Astrocyte (in vitro differentiated cells and primary cell): ENCODE results near the gene ERG28. TPM values are rescaled to one million over a fixed set of nuclear protein-coding genes. Genes with fewer than 3 reads are reported as not detected.

ENCODE experiments used
- DNase-seq: peaks from one replicate; pipeline ENCODE4 v3.0.0-alpha.2; 2010; ENCODE audit warnings: low read depth
- FAIRE-seq: peaks from 2 replicates; lab custom pipeline; 2011; peaks lifted over from hg19 to GRCh38; lab: Jason Lieb, UNC
- H2AFZ ChIP-seq: 2 replicates; pipeline ENCODE4 v1.6.0; 2012; ENCODE audit warnings: low read depth, low read length, inconsistent platforms
- H3K27ac ChIP-seq: 2 replicates; pipeline ENCODE4 v1.5.1; 2011; ENCODE audit warnings: low read depth, low read length, inconsistent platforms
- H3K27me3 ChIP-seq: 2 replicates; pipeline ENCODE4 v1.6.0; 2011; ENCODE audit warnings: low read length, inconsistent platforms; ENCODE audit not compliant: insufficient read depth
- H3K36me3 ChIP-seq: 2 replicates; pipeline ENCODE4 v1.5.1; 2011; ENCODE audit warnings: low read length, inconsistent platforms; ENCODE audit not compliant: insufficient read depth
- H3K4me1 ChIP-seq: 2 replicates; pipeline ENCODE4 v1.5.1; 2011; ENCODE audit warnings: low read length, inconsistent platforms; ENCODE audit not compliant: insufficient read depth
- H3K4me2 ChIP-seq: 2 replicates; pipeline ENCODE4 v1.6.0; 2012; ENCODE audit warnings: low read length, inconsistent platforms
- H3K4me3 ChIP-seq: 2 replicates; pipeline ENCODE4 v1.5.1; 2011; ENCODE audit warnings: low read depth, mild to moderate bottlenecking, low read length, inconsistent platforms; ENCODE audit not compliant: insufficient read depth
- H3K79me2 ChIP-seq: 2 replicates; pipeline ENCODE4 v1.6.0; 2012; ENCODE audit warnings: mild to moderate bottlenecking, low read length, inconsistent platforms; ENCODE audit not compliant: insufficient read depth
- H3K9ac ChIP-seq: 2 replicates; pipeline ENCODE4 v1.6.0; 2012; ENCODE audit warnings: mild to moderate bottlenecking, low read length, inconsistent platforms
- H3K9me3 ChIP-seq: 2 replicates; pipeline ENCODE4 v1.5.1; 2012; ENCODE audit warnings: low read depth, mild to moderate bottlenecking, low read length, inconsistent platforms; ENCODE audit not compliant: insufficient read depth
- H4K20me1 ChIP-seq: 2 replicates; pipeline ENCODE4 v1.6.0; 2012; ENCODE audit warnings: low read length, inconsistent platforms; ENCODE audit not compliant: insufficient read depth
- H3K27ac Mint-ChIP-seq: one replicate; pipeline ENCODE4 v1.8.0; 2021; ENCODE audit warnings: mild to moderate bottlenecking, mixed read lengths; ENCODE audit not compliant: unreplicated experiment
- H3K27me3 Mint-ChIP-seq: one replicate; pipeline ENCODE4 v1.8.0; 2021; ENCODE audit warnings: low read depth, mixed read lengths; ENCODE audit not compliant: unreplicated experiment
- H3K36me3 Mint-ChIP-seq: one replicate; pipeline ENCODE4 v1.8.0; 2021; ENCODE audit warnings: low read depth, mixed read lengths; ENCODE audit not compliant: unreplicated experiment
- H3K4me1 Mint-ChIP-seq: one replicate; pipeline ENCODE4 v1.8.0; 2021; ENCODE audit warnings: low read depth, mixed read lengths; ENCODE audit not compliant: unreplicated experiment
- H3K4me3 Mint-ChIP-seq: one replicate; pipeline ENCODE4 v1.8.0; 2021; ENCODE audit warnings: mild to moderate bottlenecking, moderate library complexity, mixed read lengths; ENCODE audit not compliant: unreplicated experiment
- H3K9me3 Mint-ChIP-seq: one replicate; pipeline ENCODE4 v1.8.0; 2021; ENCODE audit warnings: mild to moderate bottlenecking, mixed read lengths; ENCODE audit not compliant: unreplicated experiment
- EZH2 ChIP-seq: IDR thresholded peaks from 2 replicates; pipeline ENCODE4 v1.6.1; 2012; ENCODE audit warnings: mild to moderate bottlenecking, low read length, inconsistent platforms; ENCODE audit not compliant: insufficient read depth
- total RNA-seq: library from RNA; stranded (reverse); gene quantifications from 2 replicates; pipeline ENCODE4 v1.2.1, GENCODE V29; 2021
- TF ChIP-seq, protein P1 (sequence below): IDR thresholded peaks from 2 replicates; pipeline ENCODE4 v1.5.1; 2011; ENCODE audit warnings: low read depth, mild to moderate bottlenecking, inconsistent platforms, low read length, moderate library complexity; ENCODE audit not compliant: insufficient read depth

Gene ERG28
- total RNA-seq, 1 donor from 2014 or later: 23.1 TPM

DNA sequence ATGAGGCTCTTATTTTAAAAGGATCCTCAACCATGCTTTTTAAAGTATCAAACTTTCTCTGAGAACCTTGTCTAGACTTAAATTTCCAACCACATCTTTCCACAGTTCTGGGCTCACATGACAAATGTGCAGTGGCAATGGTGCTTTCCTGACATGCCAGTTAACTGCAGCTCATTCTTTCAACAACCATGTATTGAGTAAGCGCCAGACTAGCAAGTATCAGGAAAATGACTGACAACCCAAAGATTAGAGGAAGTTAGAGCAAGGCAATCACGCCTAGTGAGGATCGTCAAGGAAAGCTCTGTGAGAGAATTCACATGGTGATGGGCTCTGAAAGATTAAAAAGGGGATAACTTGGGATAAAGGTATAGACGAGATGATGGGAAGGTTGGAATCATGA is 46.5 kb downstream of the ERG28 start:
- Histone ChIP-seq H3K27me3 (no peaks in the 10 kb centered on the region), H3K9ac (no peak overlapping the region), H3K4me3 (no peak overlapping the region), H3K4me2 (no peak overlapping the region), H3K9me3 (peaks cover 2% of the 10 kb centered on the region), H4K20me1 (no peaks in the 10 kb centered on the region), H3K4me1 (peaks cover 5% of the 10 kb centered on the region), H3K79me2 (no peaks in the 10 kb centered on the region), H2AFZ (no peak overlapping the region), H3K36me3 (no peaks in the 10 kb centered on the region), H3K27ac (no peak overlapping the region)
- TF ChIP-seq, protein P1, sequence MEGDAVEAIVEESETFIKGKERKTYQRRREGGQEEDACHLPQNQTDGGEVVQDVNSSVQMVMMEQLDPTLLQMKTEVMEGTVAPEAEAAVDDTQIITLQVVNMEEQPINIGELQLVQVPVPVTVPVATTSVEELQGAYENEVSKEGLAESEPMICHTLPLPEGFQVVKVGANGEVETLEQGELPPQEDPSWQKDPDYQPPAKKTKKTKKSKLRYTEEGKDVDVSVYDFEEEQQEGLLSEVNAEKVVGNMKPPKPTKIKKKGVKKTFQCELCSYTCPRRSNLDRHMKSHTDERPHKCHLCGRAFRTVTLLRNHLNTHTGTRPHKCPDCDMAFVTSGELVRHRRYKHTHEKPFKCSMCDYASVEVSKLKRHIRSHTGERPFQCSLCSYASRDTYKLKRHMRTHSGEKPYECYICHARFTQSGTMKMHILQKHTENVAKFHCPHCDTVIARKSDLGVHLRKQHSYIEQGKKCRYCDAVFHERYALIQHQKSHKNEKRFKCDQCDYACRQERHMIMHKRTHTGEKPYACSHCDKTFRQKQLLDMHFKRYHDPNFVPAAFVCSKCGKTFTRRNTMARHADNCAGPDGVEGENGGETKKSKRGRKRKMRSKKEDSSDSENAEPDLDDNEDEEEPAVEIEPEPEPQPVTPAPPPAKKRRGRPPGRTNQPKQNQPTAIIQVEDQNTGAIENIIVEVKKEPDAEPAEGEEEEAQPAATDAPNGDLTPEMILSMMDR: no peak
- TF ChIP-seq EZH2: no peak
- no peaks in the 10 kb centered on the region for H3K27me3 Mint-ChIP-seq
- FAIRE-seq: no peak
- no peak overlapping the region for H3K27ac Mint-ChIP-seq
- no peak for DNase-seq
- H3K36me3 Mint-ChIP-seq: peaks cover 16% of the 10 kb centered on the region
- H3K9me3 Mint-ChIP-seq: peaks cover 31% of the 10 kb centered on the region
- peaks cover 17% of the 10 kb centered on the region for H3K4me1 Mint-ChIP-seq
- H3K4me3 Mint-ChIP-seq: no peak overlapping the region

DNA sequence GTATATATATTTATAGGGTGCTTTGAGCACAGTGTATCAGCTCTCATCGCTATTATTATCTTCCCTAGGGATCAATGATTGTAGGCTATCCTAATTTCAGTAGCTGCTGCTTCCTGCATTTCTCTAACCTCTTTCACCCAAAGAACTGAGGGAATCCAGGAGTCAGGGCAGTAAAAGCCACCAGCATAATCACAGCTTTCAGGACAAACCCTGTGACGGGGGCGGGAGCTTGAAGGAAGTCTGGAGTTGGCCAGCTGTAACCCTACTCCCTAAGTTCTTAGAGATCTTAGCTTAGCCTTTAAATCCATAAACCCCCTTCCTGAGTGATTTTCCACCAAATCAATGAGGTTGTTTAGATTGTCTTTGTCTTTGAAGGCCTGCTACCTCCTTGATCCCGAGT is 48.5 kb downstream of the ERG28 start:
- Mint-ChIP-seq H3K4me1 (peaks cover 17% of the 10 kb centered on the region), H3K4me3 (no peak overlapping the region), H3K9me3 (peaks cover 42% of the 10 kb centered on the region), H3K36me3 (peaks cover 27% of the 10 kb centered on the region), H3K27ac (no peak overlapping the region), H3K27me3 (no peaks in the 10 kb centered on the region)
- TF ChIP-seq, protein P1: no peak
- TF ChIP-seq EZH2: no peak
- H4K20me1 ChIP-seq: no peaks in the 10 kb centered on the region
- no peaks in the 10 kb centered on the region for H3K79me2 ChIP-seq
- peaks cover 14% of the 10 kb centered on the region for H3K9me3 ChIP-seq
- no peak for FAIRE-seq
- no peaks in the 10 kb centered on the region for H3K27me3 ChIP-seq
- no peak overlapping the region for H3K27ac ChIP-seq
- H3K4me1 ChIP-seq: peaks cover 5% of the 10 kb centered on the region
- no peak overlapping the region for H2AFZ ChIP-seq
- no peak overlapping the region for H3K4me2 ChIP-seq
- no peaks in the 10 kb centered on the region for H3K36me3 ChIP-seq
- no peak for DNase-seq
- no peak overlapping the region for H3K4me3 ChIP-seq
- no peak overlapping the region for H3K9ac ChIP-seq

DNA sequence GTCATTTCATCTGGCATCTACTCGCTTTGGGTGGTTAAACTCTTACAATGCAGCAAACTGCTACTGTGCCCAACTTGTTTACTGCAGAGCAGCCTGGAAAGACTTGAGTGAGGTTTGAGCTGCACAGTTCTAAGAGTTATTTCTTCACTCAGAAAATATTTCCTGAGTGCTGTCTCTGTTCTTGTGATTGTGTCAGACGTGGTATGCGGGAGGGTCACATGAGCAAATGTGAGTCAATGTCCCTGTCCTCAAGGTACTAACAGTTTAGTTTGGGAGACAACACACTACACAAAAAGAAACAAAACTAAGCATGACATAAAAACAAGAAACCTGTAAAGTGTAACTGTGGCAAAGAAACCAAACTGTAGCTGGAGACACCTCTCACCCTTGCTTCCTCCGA is 49.8 kb downstream of the ERG28 start:
- Histone ChIP-seq H3K4me1 (peaks cover 5% of the 10 kb centered on the region), H3K36me3 (no peaks in the 10 kb centered on the region), H3K79me2 (no peaks in the 10 kb centered on the region), H3K9ac (no peak overlapping the region), H3K9me3 (peaks cover 14% of the 10 kb centered on the region), H3K27me3 (no peaks in the 10 kb centered on the region), H4K20me1 (no peaks in the 10 kb centered on the region), H3K4me3 (no peak overlapping the region), H3K27ac (no peak overlapping the region), H2AFZ (no peak overlapping the region), H3K4me2 (no peak overlapping the region)
- no peak for FAIRE-seq
- H3K4me3 Mint-ChIP-seq: no peak overlapping the region
- peaks cover 28% of the 10 kb centered on the region for H3K36me3 Mint-ChIP-seq
- H3K27ac Mint-ChIP-seq: no peak overlapping the region
- H3K9me3 Mint-ChIP-seq: peaks cover 43% of the 10 kb centered on the region
- no peak for DNase-seq
- H3K4me1 Mint-ChIP-seq: peaks cover 17% of the 10 kb centered on the region
- H3K27me3 Mint-ChIP-seq: no peaks in the 10 kb centered on the region
- TF ChIP-seq, protein P1: no peak
- no peak for TF ChIP-seq EZH2
